Renal pelvis (tissue), 4 donors: Measurements from ENCODE around the gene WDR62. TPM values are rescaled to one million over a fixed set of nuclear protein-coding genes. Genes with fewer than 3 reads are reported as not detected.

ENCODE experiments used
- DNase-seq: peaks from one replicate; pipeline ENCODE4 v3.0.0-alpha.2; 2013
- polyA plus RNA-seq, 3 donors: library from polyadenylated mRNA; unstranded; fragments of 120-200 nt; gene quantifications; one replicate each; pipeline ENCODE4 v1.2.1, GENCODE V29; 2013; ENCODE audit not compliant: insufficient read length in 3 of 3

Gene WDR62
- polyA plus RNA-seq, 3 donors: 4.9 to 6.8 (median 5.4) TPM

GRCh38 chr19:36139473-36140303 is 85.0 kb downstream of the WDR62 start, which contains the start of gene CAPNS1:
Gene CAPNS1, plus strand, starts transcription at chr19:36140066. Its CDS starts 946 bp downstream, at chr19:36141012.
- DNase-seq: peak; percentile 98

DNA sequence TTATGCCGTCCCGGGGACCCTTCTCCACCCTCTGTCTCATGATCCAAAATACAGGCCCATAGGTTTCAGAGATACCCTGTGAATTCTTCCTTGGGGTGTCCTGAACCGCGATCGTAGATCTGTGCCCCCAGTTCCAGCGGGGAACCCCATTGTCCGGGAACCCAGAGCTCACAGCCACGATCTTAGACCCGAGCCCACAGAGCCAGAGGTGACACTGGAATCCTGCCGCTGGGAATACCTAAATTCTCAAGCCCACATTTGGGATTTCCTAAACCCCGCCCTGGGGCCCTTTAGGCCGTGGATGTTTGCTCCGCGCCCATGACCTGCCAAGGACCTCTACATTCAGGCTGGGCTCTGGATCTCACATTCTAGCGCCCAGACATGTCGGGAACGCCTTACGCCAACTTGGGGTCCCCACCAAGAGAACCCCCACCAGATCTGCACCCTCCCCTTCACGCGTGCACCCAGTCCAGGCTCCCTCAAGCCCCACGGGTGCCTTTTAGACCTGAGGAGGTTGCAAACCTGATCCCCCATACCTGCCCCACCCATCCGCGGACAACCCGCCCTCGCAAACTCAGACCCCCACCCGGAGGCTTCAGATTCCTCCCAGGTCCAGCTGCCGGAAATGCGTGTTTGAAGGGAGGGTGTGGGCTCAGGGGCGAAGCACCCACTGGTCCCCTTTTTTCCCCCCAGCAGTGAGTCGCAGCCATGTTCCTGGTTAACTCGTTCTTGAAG is 85.8 kb downstream of the WDR62 start:
- DNase-seq: peak; percentile 51

- peak; percentile 74 for DNase-seq
These were observed 86.6 kb downstream of the WDR62 start for GRCh38 chr19:36141039-36141927.

DNA sequence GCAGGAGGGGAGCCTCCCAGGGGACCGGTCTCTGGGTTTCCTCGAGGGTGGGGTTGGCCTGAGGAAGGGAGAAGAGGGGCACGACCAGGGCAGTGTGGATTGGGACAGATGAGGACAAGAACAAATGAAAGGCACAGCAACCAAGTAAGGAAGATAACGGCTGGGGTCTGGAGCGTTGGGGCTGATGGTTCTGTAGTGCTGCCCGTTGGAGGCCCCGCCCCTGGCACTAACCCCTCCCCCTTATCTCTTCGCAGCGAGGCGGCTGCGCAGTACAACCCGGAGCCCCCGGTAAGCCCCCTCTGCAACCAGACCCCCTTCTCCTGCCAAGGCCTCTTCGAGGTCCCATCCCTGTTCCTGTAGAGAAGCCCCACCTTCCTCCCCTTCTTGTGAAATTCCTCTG is 87.3 kb downstream of the WDR62 start:
- no peak for DNase-seq

- no peak for DNase-seq
These were observed 87.8 kb downstream of the WDR62 start for GRCh38 chr19:36142496-36142895.

GRCh38 chr19:36144624-36145023 is 89.9 kb downstream of the WDR62 start:
- DNase-seq: no peak

DNA sequence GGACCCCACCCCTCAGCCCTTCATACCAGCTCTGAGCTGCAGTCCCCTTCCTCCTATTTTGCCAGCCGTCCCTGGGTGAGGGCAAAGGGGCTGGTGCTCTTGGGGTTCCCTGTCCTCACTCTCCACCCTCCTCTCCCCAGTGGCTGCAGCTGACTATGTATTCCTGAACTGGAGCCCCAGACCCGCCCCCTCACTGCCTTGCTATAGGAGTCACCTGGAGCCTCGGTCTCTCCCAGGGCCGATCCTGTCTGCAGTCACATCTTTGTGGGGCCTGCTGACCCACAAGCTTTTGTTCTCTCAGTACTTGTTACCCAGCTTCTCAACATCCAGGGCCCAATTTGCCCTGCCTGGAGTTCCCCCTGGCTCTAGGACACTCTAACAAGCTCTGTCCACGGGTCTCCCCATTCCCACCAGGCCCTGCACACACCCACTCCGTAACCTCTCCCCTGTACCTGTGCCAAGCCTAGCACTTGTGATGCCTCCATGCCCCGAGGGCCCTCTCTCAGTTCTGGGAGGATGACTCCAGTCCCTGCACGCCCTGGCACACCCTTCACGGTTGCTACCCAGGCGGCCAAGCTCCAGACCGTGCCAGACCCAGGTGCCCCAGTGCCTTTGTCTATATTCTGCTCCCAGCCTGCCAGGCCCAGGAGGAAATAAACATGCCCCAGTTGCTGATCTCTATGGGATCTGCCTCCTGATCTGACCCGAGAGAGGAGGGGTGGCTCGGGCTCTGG is 95.1 kb downstream of the WDR62 start:
- DNase-seq: no peak

DNA sequence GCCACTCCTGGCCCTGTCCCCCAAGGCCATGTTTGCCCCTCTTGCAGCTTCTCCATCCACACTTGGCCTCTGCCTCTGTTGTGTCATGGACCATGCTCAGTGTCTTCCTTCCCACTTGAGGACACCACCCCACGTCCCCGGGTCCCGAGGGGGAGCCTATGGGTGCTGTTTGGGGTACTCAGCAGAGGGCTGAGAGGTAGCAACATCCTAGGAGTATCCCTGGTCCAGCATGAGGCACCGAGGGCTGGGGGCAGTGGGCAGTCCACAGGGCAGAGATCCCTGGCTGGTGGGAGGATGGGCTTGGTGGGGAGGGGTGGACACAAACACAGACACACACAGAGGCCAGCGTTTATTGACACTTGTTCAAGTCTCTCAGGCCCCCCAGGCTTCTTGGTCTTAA is 95.9 kb downstream of the WDR62 start:
- DNase-seq: no peak

DNA sequence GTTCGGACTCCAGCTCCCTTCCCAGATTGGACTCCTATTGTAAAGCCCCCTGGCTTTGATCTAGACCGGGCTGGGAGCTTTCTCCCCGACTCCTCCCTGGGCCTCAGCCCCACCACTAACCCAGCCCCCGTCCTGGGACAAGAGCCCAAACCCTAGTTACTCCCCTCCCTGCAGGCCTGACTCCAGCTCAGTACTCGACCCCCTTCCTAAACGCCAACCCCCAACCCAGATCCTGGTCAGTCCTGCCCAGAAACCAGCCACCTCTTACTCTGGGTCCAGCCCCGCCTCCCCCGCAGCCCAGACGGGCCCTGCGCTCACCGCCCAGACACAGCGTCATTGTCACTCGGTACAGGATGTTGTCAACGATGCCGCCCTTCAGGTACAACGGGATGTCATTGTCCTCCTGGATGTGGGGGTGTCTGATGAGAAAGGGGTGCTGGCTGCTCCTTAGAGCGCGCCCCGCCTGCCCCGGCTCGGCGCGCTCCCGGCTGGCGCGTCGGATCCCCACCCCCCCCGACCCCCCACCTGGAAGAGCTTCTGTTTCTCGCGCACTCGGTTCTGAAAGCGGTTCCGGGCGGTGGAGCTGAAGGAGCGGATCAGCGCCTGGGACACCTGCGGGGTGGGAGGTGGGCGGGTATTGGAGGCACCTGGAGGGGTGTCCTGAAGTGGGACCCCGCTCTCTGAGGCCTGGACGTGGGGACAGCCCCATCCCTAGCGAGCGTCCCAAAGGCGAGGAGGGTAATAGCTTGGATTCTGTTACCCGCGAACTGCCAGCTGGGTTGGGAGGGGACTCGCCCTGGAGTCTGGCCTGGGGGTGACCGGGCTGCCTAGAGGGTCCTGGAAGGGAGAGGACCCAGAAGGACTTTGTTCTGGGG is 96.7 kb downstream of the WDR62 start:
- peak; percentile 66 for DNase-seq

DNA sequence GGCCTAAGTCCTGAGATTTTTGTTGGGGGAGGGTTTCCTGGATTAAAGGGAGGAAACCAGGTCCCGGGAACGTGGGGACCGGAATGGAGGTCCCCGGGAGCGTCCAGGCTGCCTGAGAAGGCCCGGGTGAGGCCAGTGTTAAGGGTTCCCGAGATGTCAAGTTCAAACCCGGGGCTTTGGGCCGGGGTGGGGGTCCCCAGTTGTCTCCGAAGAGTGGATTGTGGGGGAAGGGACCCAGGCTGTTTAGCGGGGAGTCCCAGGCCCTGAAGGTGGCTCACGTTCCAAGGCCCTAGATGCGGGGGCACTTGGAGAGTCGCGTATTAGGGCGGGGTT is 97.3 kb downstream of the WDR62 start:
- no peak for DNase-seq

GRCh38 chr19:36152352-36153091 is 97.8 kb downstream of the WDR62 start, which contains the start of gene COX7A1:
Gene COX7A1, minus strand, starts transcription at chr19:36152447. Its CDS starts 40 bp downstream, at chr19:36152407.
- DNase-seq: peak; percentile 49

DNA sequence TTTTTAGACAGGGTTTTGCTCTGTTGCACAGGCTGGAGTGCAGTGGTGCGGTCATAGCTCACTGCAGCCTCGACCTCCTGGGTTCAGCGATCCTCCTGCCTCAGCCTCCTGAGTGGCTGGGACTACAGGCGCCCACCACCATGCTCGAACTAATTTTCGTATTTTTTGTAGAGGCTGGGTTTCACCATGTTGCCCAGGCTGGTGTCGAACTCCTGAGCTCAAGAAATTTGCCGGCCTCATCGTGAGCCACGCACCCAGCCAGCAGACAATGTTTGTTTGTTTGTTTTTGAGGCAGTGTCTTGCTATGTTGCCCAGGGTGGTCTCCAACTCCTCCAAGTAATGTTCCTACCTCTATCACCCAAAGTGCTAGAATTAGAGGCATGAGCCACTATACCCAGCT is 98.4 kb downstream of the WDR62 start:
- DNase-seq: no peak

Other genes with a start within 250 kb of the WDR62 start
- 10 to 100 TPM; 41.4 to 52.5 (median 49.5) TPM for gene PRODH2, start 242.1 kb upstream of the WDR62 start, polyA plus RNA-seq
- 100 to 1,000 TPM; 145 to 223 (median 223) TPM for gene NPHS1, start 202.4 kb upstream of the WDR62 start, polyA plus RNA-seq
- 10 to 100 TPM; 12.3 to 13.0 (median 12.7) TPM for gene KIRREL2, start 198.0 kb upstream of the WDR62 start, polyA plus RNA-seq
- 10 to 100 TPM; 26.6 to 29.2 (median 29.1) TPM for gene APLP1, start 186.3 kb upstream of the WDR62 start, polyA plus RNA-seq
- gene NFKBID, start 154.4 kb upstream of the WDR62 start, polyA plus RNA-seq: 1 to 10 TPM; 2.9 to 4.5 (median 4.0) TPM
- gene HCST, start 152.4 kb upstream of the WDR62 start, polyA plus RNA-seq: 1 to 10 TPM; 2.5 to 5.2 (median 3.3) TPM
- gene TYROBP, start 146.6 kb upstream of the WDR62 start, polyA plus RNA-seq: 10 to 100 TPM in 1 of 3 donors, 1 to 10 TPM in 2; 9.5 to 14.6 (median 9.7) TPM
- gene LRFN3, start 118.5 kb upstream of the WDR62 start, polyA plus RNA-seq: 10 to 100 TPM; 11.8 to 16.7 (median 13.6) TPM
- gene SDHAF1, start 59.7 kb upstream of the WDR62 start, polyA plus RNA-seq: 10 to 100 TPM; 15.5 to 18.8 (median 17.4) TPM
- gene SYNE4, start 46.1 kb upstream of the WDR62 start, polyA plus RNA-seq: 10 to 100 TPM; 13.2 to 17.5 (median 15.5) TPM
- gene ALKBH6, start 40.7 kb upstream of the WDR62 start, polyA plus RNA-seq: 10 to 100 TPM; 17.6 to 19.3 (median 18.8) TPM
- gene CLIP3, start 22.0 kb upstream of the WDR62 start, polyA plus RNA-seq: 10 to 100 TPM; 51.3 to 60.9 (median 53.5) TPM
- gene THAP8, start 612 bp upstream of the WDR62 start, polyA plus RNA-seq: 10 to 100 TPM; 14.0 to 16.5 (median 15.6) TPM
- under 1 TPM in 1 of 3 donors, not detected in 2; 0.26 TPM for gene OVOL3, start 56.2 kb downstream of the WDR62 start, polyA plus RNA-seq
- gene POLR2I, start 60.0 kb downstream of the WDR62 start, polyA plus RNA-seq: 10 to 100 TPM; 53.4 to 61.7 (median 55.5) TPM
- gene TBCB, start 60.6 kb downstream of the WDR62 start, polyA plus RNA-seq: 100 to 1,000 TPM; 110 to 149 (median 133) TPM
- 100 to 1,000 TPM; 562 to 644 (median 592) TPM for gene CAPNS1, start 85.2 kb downstream of the WDR62 start, polyA plus RNA-seq
- gene COX7A1, start 97.5 kb downstream of the WDR62 start, polyA plus RNA-seq: 10 to 100 TPM; 21.8 to 34.1 (median 24.4) TPM
- 1 to 10 TPM; 5.8 to 8.5 (median 8.5) TPM for gene ZNF565, start 159.8 kb downstream of the WDR62 start, polyA plus RNA-seq
- gene ZNF146, start 160.2 kb downstream of the WDR62 start, polyA plus RNA-seq: 100 to 1,000 TPM; 114 to 132 (median 127) TPM